DOHH2 (cell line): ENCODE results near the gene DENND1B.

ENCODE experiments used
- CTCF ChIP-seq: fragments of 200-600 bp; sonication (generic); IDR thresholded peaks from one replicate; pipeline ENCODE4 v1.5.1; 2014; ENCODE audit warnings: antibody characterized with exemption, mild to moderate bottlenecking, low read depth, low read length; ENCODE audit not compliant: poor library complexity, severe bottlenecking
- EZH2phosphoT487 ChIP-seq: fragments of 200-600 bp; sonication (generic); IDR thresholded peaks from 2 replicates; pipeline ENCODE4 v1.6.1; 2017; ENCODE audit warnings: borderline replicate concordance, mild to moderate bottlenecking, antibody characterized with exemption, low read length, moderate library complexity, mixed read lengths

GRCh38 chr1:197637406-197637805 lies 137.9 kb downstream of the DENND1B start:
- no peak for TF ChIP-seq CTCF
- no peak for TF ChIP-seq EZH2phosphoT487
